COLO668 (cell line): ENCODE data around the gene TAC4.
"Not testable (repeated sequence)": the region's sequence is repeated elsewhere in the genome, so short reads cannot be mapped to it uniquely, and the experiment has no call there.

Experiments used
- DNase-seq: peaks from one replicate; lab custom pipeline; 2025; ENCODE audit not compliant: unreplicated experiment; lab: John Stamatoyannopoulos, UW

Gene TAC4

DNA sequence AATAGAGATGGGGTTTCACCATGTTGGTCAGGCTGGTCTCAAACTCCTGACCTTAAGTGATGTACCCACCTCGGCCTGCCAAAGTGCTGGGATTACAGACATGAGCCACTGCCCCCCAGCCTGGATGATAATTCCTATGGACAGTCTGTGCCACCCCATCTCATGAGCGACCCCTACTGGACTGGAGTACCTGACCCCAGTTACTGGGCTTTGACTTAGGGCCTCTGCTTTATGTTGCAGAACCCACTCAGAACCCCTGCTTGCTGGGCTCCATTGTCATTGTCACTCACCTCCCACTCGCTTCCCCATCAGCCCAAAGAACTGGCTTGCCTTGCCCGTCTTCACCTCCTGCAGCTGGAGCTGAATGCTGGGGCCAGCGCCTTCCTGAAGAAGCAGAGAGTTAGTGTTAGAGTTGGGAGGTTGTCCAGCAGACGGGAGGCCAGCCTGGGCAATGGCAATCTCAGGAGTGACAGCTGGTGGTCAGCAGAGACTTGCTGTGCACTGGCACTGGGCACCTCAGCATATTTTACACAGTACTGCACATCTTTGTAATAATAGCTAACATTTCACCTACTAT is 4.0 kb downstream of the TAC4 start:
- no peak for DNase-seq

DNA sequence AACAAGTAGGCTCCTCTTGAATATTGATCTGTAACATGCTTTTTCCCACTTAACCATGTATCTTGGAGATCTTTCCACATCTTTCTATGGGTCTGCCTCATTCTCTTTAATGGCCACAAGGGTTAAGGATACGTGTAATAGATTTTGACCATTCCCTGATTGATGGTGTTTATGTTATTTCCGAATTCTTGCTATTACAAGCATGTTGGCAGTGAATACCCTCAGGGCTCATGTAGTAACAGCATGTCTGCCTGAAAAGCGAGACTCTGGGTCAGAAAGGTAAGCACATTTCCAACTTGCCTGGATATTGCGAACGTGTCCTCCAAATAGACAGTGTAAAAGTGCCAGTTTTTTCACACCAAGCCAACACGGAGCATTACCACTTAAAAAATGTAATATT is 5.0 kb downstream of the TAC4 start:
- no peak for DNase-seq

DNA sequence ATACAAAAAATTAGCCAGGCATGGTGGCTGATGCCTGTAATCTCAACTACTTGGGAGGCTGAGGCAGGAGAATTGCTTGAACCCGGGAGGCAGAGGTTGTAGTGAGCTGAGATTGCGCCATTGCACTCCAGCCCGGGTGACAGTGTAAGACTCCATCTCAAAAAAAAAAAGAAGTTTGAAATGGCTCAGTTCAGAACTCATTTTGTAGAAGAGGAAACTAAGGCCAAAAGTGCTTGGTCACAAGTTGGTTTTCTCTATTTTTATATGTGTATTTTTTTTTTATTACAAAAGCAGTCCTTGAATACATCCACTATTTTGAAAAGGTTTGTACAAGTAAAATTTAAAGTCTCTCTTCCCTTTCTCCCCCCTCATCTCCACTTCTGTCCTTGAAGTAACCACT is 5.5 kb downstream of the TAC4 start:
- no peak for DNase-seq

DNA sequence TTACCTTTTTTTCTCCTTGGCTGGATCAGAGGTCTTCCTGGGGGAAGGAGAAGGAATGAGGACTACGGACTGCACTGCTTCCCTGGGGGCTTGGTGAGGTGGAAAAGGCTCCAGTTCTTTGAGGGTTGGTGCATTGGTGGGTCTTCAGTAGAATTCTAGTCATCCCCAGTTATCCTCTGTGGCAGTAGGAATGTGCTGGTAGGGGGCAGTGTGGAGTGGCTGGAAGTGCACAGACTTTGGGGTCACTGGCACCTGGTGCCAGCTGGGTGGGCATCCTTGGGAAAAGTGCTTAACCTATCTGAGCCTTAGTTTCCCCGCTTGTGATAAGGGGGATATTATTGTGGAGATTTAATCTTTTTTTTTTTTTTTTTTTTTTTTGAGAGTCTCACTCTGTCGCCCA is 6.3 kb downstream of the TAC4 start:
- no peak for DNase-seq

GRCh38 chr17:49839455-49839854 is 8.4 kb downstream of the TAC4 start:
- DNase-seq: no peak

GRCh38 chr17:49836111-49837030 is 11.5 kb downstream of the TAC4 start:
- no peak for DNase-seq

- no peak for DNase-seq
Measured at GRCh38 chr17:49835472-49835871, 12.4 kb downstream of the TAC4 start.

- DNase-seq: no peak
Measured at GRCh38 chr17:49834118-49834743, 13.6 kb downstream of the TAC4 start.

DNA sequence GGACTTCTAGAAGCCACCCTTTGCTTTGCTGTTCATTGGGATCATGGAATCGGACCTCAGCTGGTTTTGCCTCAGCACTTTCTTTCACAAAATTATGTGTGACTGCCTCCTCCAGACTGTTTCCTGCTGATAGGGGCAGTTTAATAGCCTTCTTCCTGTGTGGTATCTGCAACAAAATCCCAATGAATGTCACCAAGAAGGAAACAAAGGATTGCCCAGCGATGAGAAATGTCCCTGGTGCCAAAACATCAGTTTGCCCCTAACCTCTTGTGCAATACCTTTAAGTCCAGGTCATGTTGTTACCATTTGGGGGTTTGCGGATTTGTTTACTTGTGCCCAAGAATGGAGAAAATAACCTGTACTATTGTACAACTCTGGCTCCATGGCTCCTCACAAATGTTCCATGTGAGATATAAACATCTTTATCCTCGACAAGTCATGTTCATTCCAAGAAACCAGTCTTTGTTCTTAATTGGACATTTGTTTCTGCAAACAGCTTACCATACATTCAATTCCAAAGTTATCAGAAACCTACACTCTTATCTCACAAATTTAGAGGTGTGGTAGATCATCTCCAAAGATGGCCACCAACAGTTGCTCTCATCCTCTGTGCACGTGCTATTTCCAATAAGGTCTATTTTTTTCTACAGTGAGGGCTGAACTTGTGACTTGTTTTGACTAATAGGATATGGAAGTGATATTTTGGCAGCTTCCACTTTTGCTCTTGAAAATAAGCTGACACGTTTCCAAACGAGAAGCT is 14.8 kb downstream of the TAC4 start:
- no peak for DNase-seq

GRCh38 chr17:49830605-49831004 is 17.3 kb downstream of the TAC4 start:
- DNase-seq: no peak

DNA sequence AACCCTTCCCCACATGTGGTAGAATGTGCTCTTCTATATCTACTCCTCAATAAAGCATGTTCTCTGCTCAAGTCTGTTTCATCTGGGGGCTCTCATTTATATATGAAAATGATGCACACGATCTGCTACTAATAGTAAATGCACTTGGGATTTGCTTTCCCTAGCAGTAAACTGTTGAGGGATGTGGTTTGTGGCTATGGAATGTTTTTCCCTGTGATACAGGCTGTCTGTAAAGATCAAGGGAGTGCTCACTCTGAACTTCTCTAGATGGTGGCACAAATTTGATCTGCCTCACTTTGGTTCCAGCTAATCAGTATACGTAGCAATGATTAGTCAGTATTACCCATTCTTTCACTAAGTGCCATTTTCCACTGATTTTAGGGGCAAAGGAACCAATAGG is 18.8 kb downstream of the TAC4 start:
- DNase-seq: no peak

GRCh38 chr17:49828325-49828724 is 19.5 kb downstream of the TAC4 start:
- DNase-seq: not testable (repeated sequence)

- no peak for DNase-seq
Measured at GRCh38 chr17:49825645-49826044, 22.2 kb downstream of the TAC4 start.

DNA sequence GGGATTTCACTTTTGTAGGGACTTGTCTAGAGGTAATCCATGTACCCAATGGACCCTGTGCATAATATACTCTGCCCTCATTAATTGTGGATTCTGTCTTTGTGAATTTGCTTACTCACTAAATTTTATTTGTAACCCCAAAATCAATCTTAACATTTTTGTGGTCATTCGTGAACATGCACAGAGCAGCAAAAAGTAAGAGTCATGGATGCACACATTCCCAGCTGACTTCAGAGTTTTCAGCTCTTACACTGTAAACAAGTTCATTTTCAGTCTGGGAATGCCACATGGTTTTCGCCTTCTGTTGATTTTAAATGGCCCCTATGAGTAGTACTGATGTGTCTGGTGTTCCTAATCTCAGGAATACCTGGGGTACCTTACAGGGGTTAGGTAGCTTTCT is 24.3 kb downstream of the TAC4 start:
- no peak for DNase-seq

- no peak for DNase-seq
Measured at GRCh38 chr17:49822829-49823228, 25.0 kb downstream of the TAC4 start.

GRCh38 chr17:49821916-49822315 is 26.0 kb downstream of the TAC4 start:
- DNase-seq: no peak

GRCh38 chr17:49821466-49821865 is 26.4 kb downstream of the TAC4 start:
- no peak for DNase-seq

DNA sequence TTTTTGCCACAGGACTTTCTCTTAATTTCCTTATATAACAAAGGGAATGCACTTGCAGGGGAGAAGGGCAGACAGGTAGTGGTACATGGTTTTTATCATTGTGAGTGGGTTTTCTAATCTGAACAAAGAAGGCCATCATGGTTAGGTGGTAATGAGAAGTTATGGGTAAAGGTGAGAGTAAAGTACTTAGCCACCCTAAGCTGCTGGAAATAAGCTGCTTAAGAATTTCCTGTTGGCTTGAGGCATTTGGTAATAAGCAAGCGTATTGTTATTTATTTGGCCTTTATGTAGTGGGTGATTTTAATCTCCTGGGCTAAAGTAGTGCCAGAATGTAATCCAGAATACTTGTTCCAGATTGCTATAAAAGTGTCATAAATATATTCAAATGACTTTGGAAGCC is 27.1 kb downstream of the TAC4 start:
- no peak for DNase-seq

- DNase-seq: no peak
Measured at GRCh38 chr17:49819651-49820050, 28.2 kb downstream of the TAC4 start.

- no peak for DNase-seq
Measured at GRCh38 chr17:49819138-49819537, 28.7 kb downstream of the TAC4 start.

DNA sequence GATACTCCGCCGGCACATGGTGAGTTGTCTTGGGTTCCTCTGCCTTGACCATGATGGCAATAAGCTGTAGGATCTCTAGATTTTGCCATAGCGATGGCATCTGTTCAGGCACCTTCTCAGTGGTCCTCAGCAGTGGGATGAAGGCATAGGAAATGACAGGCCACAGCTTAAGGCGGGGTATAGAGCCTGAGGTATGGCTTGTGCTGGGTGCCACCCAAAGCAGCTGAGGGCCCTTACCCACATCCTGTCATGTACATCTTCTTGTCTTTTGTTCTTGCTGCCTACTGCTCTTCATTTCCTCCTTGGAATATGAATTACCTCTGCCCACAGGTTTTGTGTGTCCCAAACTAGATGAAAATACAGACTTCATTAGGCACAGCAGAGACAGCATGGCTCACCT is 29.9 kb downstream of the TAC4 start:
- no peak for DNase-seq
